Measurements from ENCODE around the gene LSM4.

Gene LSM4

GRCh38 chr19:18336121-18336520 lies 13.2 kb upstream of the LSM4 start:
- Histone ChIP-seq H3K14ac (ENCODE audit: low read length) (no peak overlapping the region), H3K4ac (ENCODE audit: low read depth, low read length) (no peak overlapping the region), H4K12ac (ENCODE audit: low read depth, low read length) (no peak overlapping the region), H2AFZ (ENCODE audit: insufficient read depth, low read length, poor library complexity) (no peak overlapping the region), H3K79me1 (ENCODE audit: low read length) (peaks cover 21% of the 10 kb centered on the region), H2BK120ac (ENCODE audit: insufficient read depth, low read length, poor library complexity) (no peak overlapping the region), H3K9me3 (ENCODE audit: insufficient read depth, low read depth, low read length) (no peaks in the 10 kb centered on the region), H4K91ac (ENCODE audit: low read depth, low read length) (no peak overlapping the region), H2BK5ac (ENCODE audit: low read depth, low read length, poor library complexity) (no peak overlapping the region), H4K8ac (ENCODE audit: low read depth, low read length) (no peak overlapping the region), H3K36me3 (ENCODE audit: control insufficient read depth in 1 of 2, insufficient read depth in 2 of 2, low read length in 2 of 2) (no peaks in the 10 kb centered on the region), H3K23ac (ENCODE audit: low read length) (no peak overlapping the region), H3K27ac (ENCODE audit: low read depth, low read length) (no peak overlapping the region), H2AK5ac (ENCODE audit: low read length) (no peak overlapping the region), H2BK12ac (ENCODE audit: low read length) (no peak overlapping the region), H3K9ac (ENCODE audit: low read length) (no peak overlapping the region), H3K4me1 (ENCODE audit: control insufficient read depth in 1 of 2, insufficient read depth in 2 of 2, low read length in 2 of 2) (peaks cover 20 to 27% of the 10 kb centered on the region in 2 experiments), H3K4me3 (ENCODE audit: low read depth, low read length) (no peak overlapping the region), H3K18ac (ENCODE audit: low read length) (no peak overlapping the region), H3K79me2 (ENCODE audit: control insufficient read depth, insufficient read depth, low read length, poor library complexity) (peaks cover 3% of the 10 kb centered on the region), H3K27me3 (ENCODE audit: insufficient read depth, low read length) (no peaks in the 10 kb centered on the region), H3K4me2 (ENCODE audit: low read length) (no peak overlapping the region)
- no CpG with 5 or more reads among the region's 7 CpGs for WGBS (ENCODE audit: extremely low coverage, insufficient coverage, insufficient read length)
- no peak for DNase-seq

- no peak overlapping the region for H3K23ac ChIP-seq (ENCODE audit: low read length)
- H3K14ac ChIP-seq (ENCODE audit: low read length), result peak overlapping the region; percentile 60
- H3K4me2 ChIP-seq (ENCODE audit: low read length), result no peak overlapping the region
- peaks cover 15 to 23% of the 10 kb centered on the region in 2 experiments for H3K4me1 ChIP-seq (ENCODE audit: control insufficient read depth in 1 of 2, insufficient read depth in 2 of 2, low read length in 2 of 2)
- no peak overlapping the region for H3K4ac ChIP-seq (ENCODE audit: low read depth, low read length)
- no peak overlapping the region for H3K9ac ChIP-seq (ENCODE audit: low read length)
- peaks cover 20% of the 10 kb centered on the region for H3K79me1 ChIP-seq (ENCODE audit: low read length)
- peak overlapping the region; percentile 82 for H2BK120ac ChIP-seq (ENCODE audit: insufficient read depth, low read length, poor library complexity)
- no peak overlapping the region for H4K12ac ChIP-seq (ENCODE audit: low read depth, low read length)
- no peaks in the 10 kb centered on the region for H3K9me3 ChIP-seq (ENCODE audit: insufficient read depth, low read depth, low read length)
- peak overlapping the region; percentile 88 for H2BK12ac ChIP-seq (ENCODE audit: low read length)
- no peaks in the 10 kb centered on the region for H3K27me3 ChIP-seq (ENCODE audit: insufficient read depth, low read length)
- no peak overlapping the region for H2AFZ ChIP-seq (ENCODE audit: insufficient read depth, low read length, poor library complexity)
- WGBS (ENCODE audit: extremely low coverage, insufficient coverage, insufficient read length), result no CpG with 5 or more reads among the region's 6 CpGs
- no peak overlapping the region for H3K18ac ChIP-seq (ENCODE audit: low read length)
- H4K91ac ChIP-seq (ENCODE audit: low read depth, low read length), result peak overlapping the region; percentile 93
- peak overlapping the region; percentile 84 for H2BK5ac ChIP-seq (ENCODE audit: low read depth, low read length, poor library complexity)
- H3K79me2 ChIP-seq (ENCODE audit: control insufficient read depth, insufficient read depth, low read length, poor library complexity), result peaks cover 3% of the 10 kb centered on the region
- H3K36me3 ChIP-seq (ENCODE audit: control insufficient read depth in 1 of 2, insufficient read depth in 2 of 2, low read length in 2 of 2), result no peaks in the 10 kb centered on the region
- no peak overlapping the region for H3K4me3 ChIP-seq (ENCODE audit: low read depth, low read length)
- H4K8ac ChIP-seq (ENCODE audit: low read depth, low read length), result no peak overlapping the region
- no peak overlapping the region for H2AK5ac ChIP-seq (ENCODE audit: low read length)
- peak overlapping the region; percentile 72 for H3K27ac ChIP-seq (ENCODE audit: low read depth, low read length)
- peak; percentile 96 to 97 for DNase-seq
Measured at GRCh38 chr19:18333680-18334079, 10.8 kb upstream of the LSM4 start.

DNA sequence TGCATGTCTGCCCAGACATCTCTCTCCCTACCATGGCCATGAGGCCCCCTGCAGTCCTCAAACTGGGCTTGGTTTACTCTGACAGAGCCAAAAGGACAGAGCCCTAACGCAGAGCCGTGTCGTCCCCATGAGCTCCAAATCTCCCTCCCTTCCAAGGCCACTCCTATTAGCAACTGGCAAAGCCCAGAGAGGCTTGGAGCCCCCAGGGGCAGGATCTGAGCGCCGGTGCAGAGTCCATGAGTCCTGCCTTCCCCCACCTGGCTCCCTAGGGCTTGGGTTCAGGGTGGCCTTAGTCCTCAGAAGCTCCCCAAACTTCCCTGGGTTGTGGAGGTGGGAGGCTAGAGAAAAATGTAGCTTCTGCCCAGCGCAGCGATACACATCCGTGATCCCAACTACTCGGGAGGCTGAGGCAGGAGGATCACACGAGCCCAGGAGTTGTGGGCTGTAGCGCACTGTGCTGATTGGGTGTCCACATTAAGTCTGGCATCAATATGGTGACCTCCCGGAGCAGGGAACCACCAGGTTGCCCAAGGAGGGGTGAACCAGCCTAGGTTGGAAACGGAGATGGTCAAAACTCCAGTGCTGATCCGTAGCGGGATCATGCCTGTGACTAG lies 10.1 kb upstream of the LSM4 start:
- peak overlapping the region; percentile 38 for H4K8ac ChIP-seq (ENCODE audit: low read depth, low read length)
- peaks cover 22% of the 10 kb centered on the region for H3K79me1 ChIP-seq (ENCODE audit: low read length)
- H3K36me3 ChIP-seq (ENCODE audit: control insufficient read depth in 1 of 2, insufficient read depth in 2 of 2, low read length in 2 of 2), result no peaks in the 10 kb centered on the region
- H3K23ac ChIP-seq (ENCODE audit: low read length), result no peak overlapping the region
- H3K4me2 ChIP-seq (ENCODE audit: low read length), result no peak overlapping the region
- peak overlapping the region; percentile 91 for H2BK12ac ChIP-seq (ENCODE audit: low read length)
- no peak overlapping the region for H3K4me3 ChIP-seq (ENCODE audit: low read depth, low read length)
- H4K91ac ChIP-seq (ENCODE audit: low read depth, low read length), result peak overlapping the region; percentile 93
- peak overlapping the region; percentile 56 for H2AFZ ChIP-seq (ENCODE audit: insufficient read depth, low read length, poor library complexity)
- no peak overlapping the region for H3K9ac ChIP-seq (ENCODE audit: low read length)
- no peak overlapping the region for H4K12ac ChIP-seq (ENCODE audit: low read depth, low read length)
- H3K9me3 ChIP-seq (ENCODE audit: insufficient read depth, low read depth, low read length), result no peaks in the 10 kb centered on the region
- peak overlapping the region; percentile 84 for H2BK5ac ChIP-seq (ENCODE audit: low read depth, low read length, poor library complexity)
- peak overlapping the region; percentile 70 for H3K27ac ChIP-seq (ENCODE audit: low read depth, low read length)
- H3K27me3 ChIP-seq (ENCODE audit: insufficient read depth, low read length), result no peaks in the 10 kb centered on the region
- peak overlapping the region; percentile 87 for H2AK5ac ChIP-seq (ENCODE audit: low read length)
- peak overlapping the region; percentile 82 for H2BK120ac ChIP-seq (ENCODE audit: insufficient read depth, low read length, poor library complexity)
- H3K4ac ChIP-seq (ENCODE audit: low read depth, low read length), result peak overlapping the region; percentile 35
- peak in 1 of 2 donors; percentile 51 for DNase-seq
- peak overlapping the region; percentile 73 for H3K18ac ChIP-seq (ENCODE audit: low read length)
- H3K79me2 ChIP-seq (ENCODE audit: control insufficient read depth, insufficient read depth, low read length, poor library complexity), result peaks cover 3% of the 10 kb centered on the region
- peaks cover 15 to 23% of the 10 kb centered on the region in 2 experiments for H3K4me1 ChIP-seq (ENCODE audit: control insufficient read depth in 1 of 2, insufficient read depth in 2 of 2, low read length in 2 of 2)
- no CpG with 5 or more reads among the region's 15 CpGs for WGBS (ENCODE audit: extremely low coverage, insufficient coverage, insufficient read length)
- peak overlapping the region; percentile 90 for H3K14ac ChIP-seq (ENCODE audit: low read length)

DNA sequence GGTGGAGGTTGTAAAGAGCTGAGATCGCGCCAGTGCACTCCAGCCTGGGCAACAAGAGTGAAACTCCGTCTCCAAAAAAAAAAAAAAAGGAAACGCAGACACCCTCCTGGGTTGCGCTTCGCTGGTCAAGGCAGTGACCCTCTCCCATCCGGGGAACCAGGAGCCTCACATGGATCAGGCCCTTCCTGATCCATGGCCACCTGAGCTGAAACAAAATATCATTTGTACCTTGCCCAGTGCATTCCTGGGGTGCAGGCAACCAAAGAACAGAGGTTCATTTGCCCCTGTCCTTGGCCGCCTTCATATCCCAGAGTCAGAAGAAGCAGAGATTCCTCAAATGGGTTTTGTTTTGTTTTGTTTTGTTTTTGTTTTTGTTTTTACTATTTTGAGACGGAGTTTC lies 8.0 kb upstream of the LSM4 start:
- peaks cover 3% of the 10 kb centered on the region for H3K79me2 ChIP-seq (ENCODE audit: control insufficient read depth, insufficient read depth, low read length, poor library complexity)
- no peak overlapping the region for H3K18ac ChIP-seq (ENCODE audit: low read length)
- no peak overlapping the region for H3K9ac ChIP-seq (ENCODE audit: low read length)
- DNase-seq, result no peak
- peak overlapping the region; percentile 68 for H2BK120ac ChIP-seq (ENCODE audit: insufficient read depth, low read length, poor library complexity)
- H4K8ac ChIP-seq (ENCODE audit: low read depth, low read length), result no peak overlapping the region
- H3K79me1 ChIP-seq (ENCODE audit: low read length), result peaks cover 22% of the 10 kb centered on the region
- H2AFZ ChIP-seq (ENCODE audit: insufficient read depth, low read length, poor library complexity), result no peak overlapping the region
- no peak overlapping the region for H3K4me3 ChIP-seq (ENCODE audit: low read depth, low read length)
- H3K23ac ChIP-seq (ENCODE audit: low read length), result no peak overlapping the region
- H2BK5ac ChIP-seq (ENCODE audit: low read depth, low read length, poor library complexity), result no peak overlapping the region
- H3K27me3 ChIP-seq (ENCODE audit: insufficient read depth, low read length), result no peaks in the 10 kb centered on the region
- no CpG with 5 or more reads among the region's 9 CpGs for WGBS (ENCODE audit: extremely low coverage, insufficient coverage, insufficient read length)
- no peaks in the 10 kb centered on the region for H3K36me3 ChIP-seq (ENCODE audit: control insufficient read depth in 1 of 2, insufficient read depth in 2 of 2, low read length in 2 of 2)
- no peak overlapping the region for H3K27ac ChIP-seq (ENCODE audit: low read depth, low read length)
- no peak overlapping the region for H2AK5ac ChIP-seq (ENCODE audit: low read length)
- no peaks in the 10 kb centered on the region for H3K9me3 ChIP-seq (ENCODE audit: insufficient read depth, low read depth, low read length)
- no peak overlapping the region for H3K14ac ChIP-seq (ENCODE audit: low read length)
- no peak overlapping the region for H2BK12ac ChIP-seq (ENCODE audit: low read length)
- H3K4me1 ChIP-seq (ENCODE audit: control insufficient read depth in 1 of 2, insufficient read depth in 2 of 2, low read length in 2 of 2), result peaks cover 15 to 23% of the 10 kb centered on the region in 2 experiments
- no peak overlapping the region for H3K4me2 ChIP-seq (ENCODE audit: low read length)
- H4K91ac ChIP-seq (ENCODE audit: low read depth, low read length), result peak overlapping the region; percentile 66
- H3K4ac ChIP-seq (ENCODE audit: low read depth, low read length), result no peak overlapping the region
- no peak overlapping the region for H4K12ac ChIP-seq (ENCODE audit: low read depth, low read length)

All from trophoblast cell (in vitro differentiated cells and primary cell).